ENCODE measurements around the gene FOSB. TPM values are rescaled to one million over a fixed set of nuclear protein-coding genes. Genes with fewer than 3 reads are reported as not detected.

Gene FOSB
- total and polyA plus RNA-seq, 2 donors (not counting 3 experiments of a cell fraction or from before 2014, with no cell fraction given) = 2.0 to 10.7 TPM

DNA sequence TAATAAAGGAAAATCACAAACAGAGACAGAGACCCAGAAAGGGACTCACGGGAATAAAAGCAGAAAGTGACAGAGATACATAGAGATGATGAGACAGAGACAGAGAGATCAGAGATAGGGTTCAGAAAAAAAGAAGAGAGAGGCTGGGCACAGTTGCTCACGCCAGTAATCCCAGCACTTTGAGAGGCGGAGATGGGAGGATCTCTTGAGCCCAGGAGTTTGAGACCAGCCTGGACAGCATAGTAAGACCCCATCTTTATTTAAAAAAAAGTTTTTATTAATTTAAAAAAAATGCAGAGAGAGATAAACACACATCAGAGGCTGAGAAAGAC, 19.4 kb upstream of the FOSB start:
- H3K79me2 ChIP-seq (ENCODE audit: control insufficient read depth, insufficient read depth, low read length) = no peaks in the 10 kb centered on the region
- no peak overlapping the region for H2AFZ ChIP-seq (ENCODE audit: low read depth, low read length)
- CTCF ChIA-PET = interaction anchor here (1.0 to 2.3 kb wide), 6 partner anchors 9 to 46 kb away, joined by 3 to 11 read pairs (median 6); partner anchors contain the start of gene FOSB
- no peak for FAIRE-seq
- dilution Hi-C loops (cut with MboI; ENCODE audit: extremely low pct_ligation_motif_present, low sequenced_read_pairs) (no loop called here), intact Hi-C loops (cut with micrococcal nuclease) (no loop called here)
- no peaks in the 10 kb centered on the region for H3K9me1 ChIP-seq (replicated peaks; ENCODE audit: control insufficient read depth, extremely low read depth, insufficient read depth, low read length)
- H4K20me1 ChIP-seq (replicated peaks; ENCODE audit: control insufficient read depth, extremely low read depth, insufficient read depth, low read length) = no peaks in the 10 kb centered on the region
- no peak for DNase-seq (ENCODE audit: low read depth, low spot score)
- no peaks in the 10 kb centered on the region for H3K27me3 ChIP-seq (ENCODE audit: control insufficient read depth in 2 of 2, insufficient read depth in 2 of 2, low read length in 2 of 2)
- no peak overlapping the region for H3K27ac ChIP-seq (ENCODE audit: insufficient read depth, low read depth, low read length)
- H3K4me1 ChIP-seq (ENCODE audit: control insufficient read depth, extremely low read depth, insufficient read depth, low read length) = peaks cover 30% of the 10 kb centered on the region
- POLR2A ChIA-PET = no interaction called here
- no TSS peak for BruUV-seq (replicated peaks)
- H3K36me3 ChIP-seq (ENCODE audit: control insufficient read depth in 2 of 2, extremely low read depth in 1 of 2, insufficient read depth in 2 of 2, low read length in 2 of 2) = no peaks in the 10 kb centered on the region
- TF ChIP-seq FOS (IDR thresholded peaks at IDR 0.05; ENCODE audit: borderline replicate concordance, insufficient read depth, low read length) (no peak), POLR2A (IDR thresholded peaks at IDR 0.05; ENCODE audit: low read depth, low read length) (no peak), POLR2AphosphoS5 (IDR thresholded peaks at IDR 0.05; ENCODE audit: insufficient read depth, low read depth, low read length) (no peak), MYC (IDR thresholded peaks at IDR 0.05; ENCODE audit: low read depth, low read length) (no peak), GATA2 (IDR thresholded peaks at IDR 0.05; ENCODE audit: insufficient read depth, insufficient read length, low read depth, low read length) (no peak), JUN (IDR thresholded peaks at IDR 0.05; ENCODE audit: borderline replicate concordance, insufficient read depth, insufficient read length, low read depth) (no peak), CTCF (IDR thresholded peaks at IDR 0.05; ENCODE audit: extremely low read depth in 1 of 2, insufficient read depth in 1 of 2, low read depth in 1 of 2, low read length in 2 of 2) (no peak), EZH2 (IDR thresholded peaks at IDR 0.05; ENCODE audit: borderline replicate concordance, low read depth, low read length, severe bottlenecking) (no peak), MAX (IDR thresholded peaks at IDR 0.05; ENCODE audit: insufficient read depth, insufficient read length) (no peak)
- H3K4me3 ChIP-seq (replicated peaks in 1 of 3; ENCODE audit: insufficient read depth in 1 of 3, low read depth in 1 of 3, low read length in 3 of 3) = no peak overlapping the region
- H3K4me2 ChIP-seq (ENCODE audit: insufficient read depth, low read length) = no peak overlapping the region
- no peak overlapping the region for H3K9ac ChIP-seq (replicated peaks; ENCODE audit: extremely low read depth, insufficient read depth, low read length)
- no peaks in the 10 kb centered on the region for H3K9me3 ChIP-seq (replicated peaks; ENCODE audit: control insufficient read depth, insufficient read depth, low read length)

Data from endothelial cell of umbilical vein (primary cell).